Measurements from ENCODE around the gene VSTM2L.

Gene VSTM2L

DNA sequence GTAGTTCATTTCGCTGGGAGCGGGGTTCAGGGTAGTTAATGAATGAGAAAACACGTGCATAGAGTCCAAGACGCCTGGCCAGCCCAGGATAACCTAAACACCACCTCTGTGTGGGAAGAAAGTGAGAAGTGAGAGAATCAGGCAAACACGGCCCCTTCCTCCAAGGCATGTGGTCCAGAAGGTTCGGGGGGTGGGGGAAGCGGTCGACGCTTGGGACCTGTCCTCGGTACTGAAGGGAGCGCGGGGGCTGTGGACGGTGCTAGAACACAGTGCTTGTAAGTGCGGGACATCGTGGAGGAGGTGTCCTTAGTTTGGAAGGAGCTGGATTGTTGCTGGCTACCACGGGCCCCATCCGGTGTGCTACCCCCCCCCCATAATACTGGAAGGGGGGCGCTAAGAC lies 1.7 kb upstream of the VSTM2L start:
- DNase-seq, result no peak

DNA sequence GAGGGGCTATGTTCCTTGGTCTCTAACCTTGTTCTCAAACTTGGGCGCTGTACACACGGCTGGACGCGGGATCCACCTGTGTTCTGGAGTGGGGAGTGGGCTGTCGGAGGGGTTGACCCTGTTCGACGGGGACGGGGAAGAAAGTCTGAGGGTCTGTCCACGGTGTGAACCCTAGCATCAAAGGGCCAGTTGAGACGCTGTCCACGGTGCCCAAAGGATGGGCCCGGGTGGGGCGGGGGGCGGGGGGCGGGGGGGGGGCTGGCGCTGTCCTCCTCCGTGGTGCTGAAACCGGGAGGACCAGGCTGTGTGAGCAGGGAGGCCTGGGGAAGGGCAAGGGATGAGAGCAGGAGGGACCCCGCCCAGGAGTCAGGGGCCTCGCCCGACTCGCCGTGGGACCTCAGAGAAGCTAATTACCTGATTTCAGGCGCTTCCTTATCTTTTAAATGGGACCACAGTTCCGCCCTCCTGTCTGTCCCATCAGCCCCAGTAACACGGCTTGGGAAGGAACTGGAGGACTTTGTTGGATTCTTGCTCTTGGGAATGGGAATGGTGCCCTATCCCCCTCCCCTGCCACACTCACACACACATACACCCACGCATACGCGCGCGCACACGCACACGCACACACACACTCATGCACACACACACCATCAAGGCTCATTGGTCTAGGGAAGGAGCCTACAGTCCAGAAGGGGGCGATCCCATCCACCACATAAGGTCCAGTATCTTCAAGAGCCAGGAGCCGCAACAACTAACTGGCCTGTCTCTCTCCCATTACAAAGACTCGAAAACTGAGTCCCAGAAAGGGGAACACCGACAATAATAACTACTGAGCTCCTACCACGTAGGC lies 1.0 kb upstream of the VSTM2L start:
- DNase-seq, result peak; percentile 34 to 61 (median 53)

DNA sequence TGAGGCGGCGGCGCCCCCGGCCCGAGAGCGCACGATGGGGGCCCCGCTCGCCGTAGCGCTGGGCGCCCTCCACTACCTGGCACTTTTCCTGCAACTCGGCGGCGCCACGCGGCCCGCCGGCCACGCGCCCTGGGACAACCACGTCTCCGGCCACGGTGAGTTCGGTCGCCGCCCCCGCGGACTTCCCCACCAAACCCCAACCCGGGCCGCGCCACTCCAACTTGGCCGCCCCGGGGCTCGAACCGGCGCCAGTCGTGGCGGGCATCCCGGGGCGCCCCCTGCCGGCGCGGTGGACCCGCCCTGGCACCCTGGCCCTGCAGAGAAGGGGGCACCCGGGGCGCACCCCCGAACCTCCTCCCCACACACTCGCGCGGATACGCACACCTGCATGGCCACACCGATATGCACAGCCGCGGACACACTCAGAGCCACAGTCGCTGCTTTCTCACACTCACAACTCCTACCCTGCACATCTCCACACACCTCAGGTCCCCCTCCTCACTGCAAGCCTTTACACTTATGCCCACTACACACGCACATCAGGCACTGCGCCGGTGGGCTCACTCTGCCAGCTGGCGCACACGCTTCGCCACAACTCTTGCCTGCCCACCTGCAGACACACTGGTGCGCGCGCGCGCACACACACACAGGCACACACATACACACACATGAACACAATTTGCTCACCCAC lies 535 bp downstream of the VSTM2L start:
- peak in 2 of 4 experiments; percentile 10 to 29 for DNase-seq

DNA sequence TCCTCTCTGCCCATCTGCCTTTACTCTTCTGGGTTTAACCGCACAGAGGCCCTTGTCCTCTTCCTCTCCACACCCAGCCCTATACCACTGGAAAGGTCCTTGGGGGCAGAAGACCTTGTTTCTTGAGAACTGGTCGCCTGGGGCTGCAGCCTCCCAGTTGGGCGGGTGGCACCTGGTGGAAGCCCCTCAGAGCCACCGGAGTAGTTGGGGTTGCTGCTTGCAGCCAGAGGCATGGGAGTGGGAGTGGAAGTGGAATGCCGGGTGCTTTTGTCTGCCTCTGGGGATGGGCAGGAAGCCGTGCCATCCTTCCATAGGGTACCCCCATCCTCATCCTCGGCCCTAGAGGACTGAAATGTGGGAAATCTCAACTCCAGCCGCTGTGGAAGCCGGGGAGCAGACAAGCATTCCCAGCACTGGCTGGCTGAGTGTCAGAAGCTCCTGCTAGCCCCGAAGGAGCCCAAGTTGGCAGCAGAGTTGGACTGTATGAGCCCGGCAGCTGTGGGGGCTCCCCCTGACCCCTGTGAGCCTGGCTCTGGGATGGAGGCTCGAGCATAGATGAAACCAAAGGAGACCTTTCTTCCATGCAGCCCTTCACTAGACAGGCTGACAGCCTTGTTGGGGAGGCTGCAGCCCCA lies 1.2 kb downstream of the VSTM2L start:
- no peak for DNase-seq

DNA sequence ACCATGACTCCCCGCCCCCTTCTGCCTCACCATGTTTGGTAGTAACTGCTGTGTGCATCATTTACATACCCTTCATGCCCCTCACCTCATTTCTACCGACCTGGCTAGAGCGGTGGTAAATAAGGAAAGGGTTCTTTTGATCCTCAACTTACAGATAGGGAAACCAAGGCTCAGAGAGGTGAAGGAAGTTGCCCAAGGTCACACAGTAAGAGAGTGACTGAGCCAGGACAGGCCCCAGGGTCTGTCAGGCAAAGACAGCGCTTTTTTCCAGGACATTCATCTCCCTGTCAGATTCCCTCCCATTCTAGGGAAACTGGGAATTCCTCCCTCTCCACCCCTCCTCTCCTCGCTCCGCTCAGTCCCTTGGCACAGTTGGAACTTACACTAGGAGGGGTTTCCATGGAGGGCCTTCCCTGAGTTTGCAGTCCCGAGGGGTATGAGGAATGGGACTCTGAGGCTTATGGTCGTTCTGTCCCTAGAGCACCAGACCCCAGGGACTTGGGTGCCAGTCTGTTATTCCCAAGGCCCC lies 2.0 kb downstream of the VSTM2L start:
- DNase-seq, result no peak

DNA sequence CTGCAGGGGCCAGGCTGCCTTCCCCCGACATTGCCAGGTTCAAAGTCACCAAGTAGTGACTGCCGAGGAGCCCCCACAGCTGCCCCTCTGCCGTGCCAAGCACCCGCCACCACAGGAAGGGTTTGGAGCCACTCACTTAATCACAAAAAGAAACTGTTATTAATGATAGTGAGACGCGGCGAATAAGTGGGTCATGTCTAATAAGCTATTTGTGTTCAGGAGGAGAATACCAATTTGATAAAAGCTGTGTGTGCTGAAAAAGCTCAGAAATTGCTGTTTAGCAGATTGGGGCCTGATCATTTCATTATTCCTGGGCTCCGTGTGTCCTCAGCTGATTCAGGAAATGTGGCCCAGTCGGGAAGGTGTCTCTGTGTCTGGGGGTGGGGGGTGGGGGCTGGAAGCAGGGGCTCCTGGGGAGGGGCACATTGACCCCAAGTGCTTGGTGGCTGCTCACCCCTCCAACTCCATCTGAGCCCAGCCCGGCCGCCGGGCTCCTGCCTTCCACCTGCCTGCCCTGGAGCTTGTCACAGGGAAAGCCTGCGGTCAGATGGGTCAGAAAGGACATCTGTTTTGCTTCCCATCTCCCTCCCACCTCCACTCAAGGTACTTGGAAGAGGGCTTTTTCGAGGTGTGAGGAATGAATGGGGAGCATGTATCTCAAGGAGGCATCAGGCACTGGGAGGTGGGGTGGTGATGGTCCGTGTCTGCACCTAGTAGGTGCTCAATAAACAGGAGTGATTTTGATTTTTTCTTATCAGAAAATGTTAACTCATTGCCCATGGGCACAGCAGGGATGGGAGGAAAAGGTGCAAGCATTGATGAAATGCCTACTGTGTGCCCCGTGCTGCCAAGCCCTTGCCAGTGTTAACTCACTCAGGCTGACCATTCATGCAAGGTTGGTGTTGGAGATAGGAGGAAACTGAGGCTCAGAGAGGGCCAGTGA lies 3.0 kb downstream of the VSTM2L start:
- DNase-seq, result no peak

DNA sequence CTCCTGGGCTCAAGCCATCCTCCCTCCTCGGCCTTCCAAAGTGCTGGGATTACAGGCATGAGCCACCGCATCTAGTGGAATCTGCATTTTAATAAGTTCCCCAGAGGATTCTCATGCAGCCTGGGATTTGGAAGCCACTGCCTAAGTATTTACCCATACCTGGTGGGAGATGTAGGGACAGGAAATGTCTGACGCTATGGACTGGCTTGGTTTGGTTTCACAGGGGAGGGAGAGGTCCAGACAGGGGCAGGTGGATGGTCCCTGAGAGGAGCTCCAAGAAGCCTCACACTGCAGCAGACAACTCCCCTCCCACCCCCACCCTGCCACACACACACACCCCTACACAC lies 4.4 kb downstream of the VSTM2L start:
- DNase-seq, result no peak

DNA sequence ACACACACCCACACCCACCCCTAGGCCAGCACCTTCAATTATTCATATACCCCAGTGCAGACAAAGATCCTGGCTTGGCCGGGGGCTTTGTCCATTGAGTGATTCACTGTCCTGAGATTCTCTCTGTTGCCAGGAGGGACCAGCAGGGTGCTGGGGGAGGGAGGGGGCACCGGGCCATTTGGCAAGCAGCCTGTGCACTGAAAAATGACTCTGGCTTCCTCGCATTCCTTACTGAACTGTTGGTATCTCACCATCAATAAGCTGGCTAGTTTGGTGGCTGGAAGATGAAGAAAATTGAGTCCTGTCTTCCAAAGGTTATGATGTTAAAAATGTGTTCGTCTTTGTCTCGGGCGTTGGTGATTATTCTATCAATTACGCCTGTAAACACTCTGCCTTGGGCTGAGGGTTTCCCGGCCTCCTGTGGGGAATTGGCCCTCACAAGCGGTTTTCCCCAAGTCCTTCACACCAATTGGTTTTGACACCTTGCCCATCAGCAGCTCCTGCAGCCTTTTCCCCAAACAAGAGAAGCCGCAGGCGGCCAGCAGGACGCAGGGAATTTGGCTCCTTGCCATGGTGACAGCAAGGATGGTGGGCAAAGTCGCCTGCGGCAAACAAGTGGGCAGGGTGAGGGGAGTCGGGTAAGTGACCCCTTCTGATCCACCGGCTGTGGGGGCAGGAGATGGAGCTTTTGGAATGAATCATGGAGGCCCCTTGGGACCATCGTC lies 4.9 kb downstream of the VSTM2L start:
- no peak for DNase-seq

DNA sequence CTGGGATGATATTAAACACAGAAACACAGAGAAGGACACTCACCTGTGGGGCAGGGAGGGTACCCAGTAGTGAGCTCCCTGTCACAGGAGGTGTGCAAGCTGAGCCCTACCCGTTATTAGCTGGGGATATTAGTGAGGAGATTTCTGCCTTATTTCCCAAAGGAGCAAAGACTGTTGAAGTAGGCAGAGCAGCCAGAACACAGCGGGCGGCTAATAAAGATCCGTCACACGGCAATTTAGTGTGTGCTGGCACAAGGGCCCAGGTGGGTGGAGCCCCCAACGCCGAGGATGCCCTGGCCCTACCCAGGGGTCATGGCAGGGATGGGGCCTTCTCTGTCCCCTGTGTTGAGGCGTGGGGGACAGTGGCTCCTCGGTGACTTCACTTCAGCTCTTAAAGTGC lies 8.3 kb downstream of the VSTM2L start:
- DNase-seq, result no peak

DNA sequence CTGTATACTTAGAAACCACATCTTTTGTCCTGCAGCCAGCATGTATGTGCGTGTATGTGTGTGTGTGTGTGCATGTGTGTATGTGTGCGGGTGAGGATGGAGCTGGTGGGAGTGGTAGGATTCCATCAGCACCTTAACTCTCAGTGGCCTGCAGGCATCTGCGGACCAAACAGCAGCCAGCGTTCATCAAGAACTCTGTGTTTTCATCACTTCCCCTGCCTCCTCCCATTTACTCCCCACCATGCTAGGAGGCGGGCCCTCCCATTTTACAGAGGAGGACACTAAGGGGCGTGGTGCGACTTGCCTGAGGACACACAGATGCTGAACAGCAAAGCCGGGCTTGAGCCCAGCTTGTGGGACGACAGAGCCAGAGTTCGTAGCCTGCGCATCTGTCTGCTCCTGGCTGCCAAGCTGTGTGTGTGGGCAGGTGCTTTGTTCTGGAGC lies 8.9 kb downstream of the VSTM2L start:
- DNase-seq, result peak in 2 of 4 experiments; percentile 14 to 41

DNA sequence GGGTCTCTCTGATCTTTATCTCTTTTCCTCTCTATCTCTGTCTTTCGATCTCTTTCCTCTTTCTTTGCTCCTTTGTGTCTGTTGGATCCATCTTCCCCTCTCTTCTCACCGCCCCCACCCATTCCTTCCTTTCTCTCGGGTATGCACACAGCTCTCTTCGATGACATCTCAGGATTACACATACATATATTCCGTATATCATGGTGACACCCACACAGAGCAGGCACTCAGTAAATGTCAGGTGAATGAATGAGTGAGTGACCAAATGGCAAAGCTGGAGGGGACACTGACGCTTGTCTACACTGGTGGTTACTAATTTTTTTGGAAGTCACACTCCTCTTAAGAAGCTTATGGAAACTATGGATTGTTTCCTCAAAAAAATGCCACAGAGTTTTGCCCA lies 9.9 kb downstream of the VSTM2L start:
- no peak for DNase-seq

DNA sequence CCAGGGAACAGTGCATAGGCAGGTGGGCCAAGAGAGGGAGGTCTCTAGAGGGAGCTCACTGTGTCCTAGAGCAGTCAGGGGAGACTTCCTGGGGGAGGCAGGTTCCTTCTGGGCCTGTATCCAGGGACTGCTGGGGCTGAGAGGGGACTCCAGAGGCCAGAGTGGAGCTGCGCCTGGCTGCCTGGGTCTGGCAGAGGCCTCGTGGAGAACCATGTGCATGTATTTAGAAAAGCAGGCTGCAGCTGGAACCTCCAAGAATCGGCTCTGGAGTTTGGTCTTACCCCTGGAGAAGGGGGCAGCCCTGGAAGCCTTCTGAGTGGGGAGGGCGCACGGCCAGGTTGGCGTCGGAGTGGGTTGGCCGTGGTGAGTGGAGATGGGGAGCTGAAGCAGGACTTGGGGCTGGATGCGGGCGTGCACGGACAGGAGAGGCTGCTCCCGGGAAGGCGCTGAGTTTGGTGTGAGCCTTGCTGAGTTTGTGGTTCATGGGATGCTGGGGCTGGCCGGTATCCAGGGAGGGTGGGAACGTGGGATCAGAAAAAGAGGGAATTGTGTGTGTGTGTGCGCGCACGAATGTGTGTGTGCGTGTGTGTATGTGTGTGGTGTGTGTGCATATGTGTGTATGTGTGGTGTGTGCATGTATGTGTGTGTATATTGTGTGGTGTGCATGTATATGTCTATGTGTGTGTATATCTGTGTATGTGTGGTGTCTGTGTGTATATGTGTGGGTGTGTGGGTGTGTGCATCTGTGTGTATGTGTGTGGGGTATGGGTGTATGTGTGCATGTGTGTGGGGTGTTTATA lies 10.8 kb downstream of the VSTM2L start:
- no peak for DNase-seq

DNA sequence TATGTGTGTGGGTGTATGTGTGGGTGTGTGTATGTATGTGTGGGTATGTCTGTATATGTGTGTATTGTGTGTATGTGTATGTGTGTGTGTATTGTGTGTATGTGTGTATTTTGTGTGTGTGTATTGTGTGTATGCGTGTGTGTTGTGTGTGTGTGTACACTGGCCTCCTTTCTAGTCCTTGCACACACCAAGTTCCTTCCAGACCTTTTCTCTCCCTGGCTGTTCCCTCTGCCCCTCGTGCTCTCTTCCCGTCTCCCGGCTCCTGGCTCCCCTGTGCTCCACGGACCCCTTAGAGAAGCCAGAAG lies 11.4 kb downstream of the VSTM2L start:
- DNase-seq, result no peak

DNA sequence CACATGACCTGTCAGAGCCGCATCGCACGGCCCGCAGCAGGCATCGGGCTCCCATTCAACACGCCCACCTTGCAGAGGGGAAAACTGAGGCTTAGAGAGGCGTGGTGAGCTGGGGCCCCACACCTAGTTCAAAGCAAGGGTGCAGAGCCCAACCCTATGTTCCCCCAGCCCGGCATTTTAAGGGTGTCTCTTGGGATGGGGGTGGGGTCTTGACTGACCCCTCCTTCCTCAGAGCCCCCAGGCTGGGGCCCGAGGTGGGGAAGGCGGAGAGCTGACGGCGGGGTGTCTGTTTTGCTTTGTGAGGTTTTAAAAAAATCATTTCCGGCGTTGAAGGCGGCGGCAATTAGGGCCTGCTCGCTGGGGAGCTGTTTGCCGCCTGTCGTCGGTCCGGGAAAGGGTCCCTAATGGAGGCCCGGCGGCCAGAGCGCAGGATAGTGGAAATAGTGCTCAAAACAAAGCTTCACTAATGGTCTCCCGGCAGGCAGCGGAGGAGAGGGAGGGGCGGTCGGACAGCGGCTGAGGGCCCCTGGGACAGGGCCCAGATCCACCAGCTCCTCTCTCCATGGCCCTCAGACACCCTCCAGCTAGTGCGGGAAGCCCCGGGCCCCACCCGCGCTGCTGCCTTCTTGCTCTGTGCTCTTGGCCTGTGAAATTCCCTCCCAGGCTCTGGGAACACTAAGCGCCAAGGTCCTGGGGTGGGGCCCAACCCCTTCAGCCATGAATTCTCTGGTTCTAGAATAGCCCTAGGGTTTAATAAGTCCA lies 11.9 kb downstream of the VSTM2L start:
- DNase-seq, result no peak

DNA sequence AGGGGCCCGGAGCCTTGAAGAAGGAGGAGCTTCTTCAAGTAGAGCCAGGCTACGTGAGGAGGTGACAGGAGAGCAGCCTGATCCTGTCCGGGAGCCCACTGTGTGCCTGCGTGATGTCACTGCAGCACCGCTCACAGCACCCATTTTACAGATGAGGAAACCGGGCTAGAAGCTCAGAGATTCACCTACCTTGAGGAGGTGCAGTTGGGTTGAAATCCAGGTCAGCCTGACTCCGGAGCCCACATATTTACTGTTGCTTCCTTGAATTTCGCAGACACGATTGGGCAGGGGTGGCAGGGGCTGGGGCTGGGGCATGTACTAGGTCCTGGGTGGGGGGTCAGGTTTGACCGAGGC lies 12.5 kb downstream of the VSTM2L start:
- DNase-seq, result no peak

DNA sequence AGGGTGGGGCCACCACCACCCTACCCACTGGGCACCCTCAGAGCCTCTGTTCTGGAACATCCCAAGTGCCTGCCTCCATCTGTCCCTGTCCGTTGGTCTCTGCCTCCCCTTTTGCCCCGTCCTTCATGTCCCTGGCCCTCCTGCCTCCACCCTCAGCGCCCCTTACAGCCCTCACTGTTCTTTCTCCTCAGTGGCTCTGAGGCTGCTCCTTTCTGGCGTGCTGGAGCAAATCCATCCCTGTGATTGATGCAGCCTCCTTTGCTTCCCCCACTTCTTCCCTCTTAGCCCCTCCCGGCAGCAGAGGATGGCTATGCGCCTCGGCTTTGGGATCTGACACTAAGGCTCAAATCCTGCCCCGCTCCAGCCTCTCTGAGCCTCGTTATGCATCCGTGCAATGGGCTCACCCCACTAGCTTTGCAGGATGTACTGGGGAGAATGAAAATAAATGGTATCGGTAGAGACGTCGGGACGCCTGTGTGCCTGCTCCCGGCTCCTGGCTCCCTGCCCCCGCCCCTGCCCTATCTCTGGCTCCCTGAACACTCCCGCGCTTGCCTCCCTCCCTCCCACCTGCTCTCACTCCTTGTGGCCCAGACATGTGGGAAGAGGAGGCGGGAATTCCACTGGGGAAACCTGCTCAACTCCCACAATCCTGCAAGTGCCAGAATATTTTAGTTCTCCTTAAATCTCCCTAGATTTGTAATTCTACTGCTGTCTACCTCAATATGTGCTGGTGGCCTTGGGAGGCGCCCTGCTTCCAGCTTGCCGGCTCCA lies 13.1 kb downstream of the VSTM2L start:
- no peak for DNase-seq

DNA sequence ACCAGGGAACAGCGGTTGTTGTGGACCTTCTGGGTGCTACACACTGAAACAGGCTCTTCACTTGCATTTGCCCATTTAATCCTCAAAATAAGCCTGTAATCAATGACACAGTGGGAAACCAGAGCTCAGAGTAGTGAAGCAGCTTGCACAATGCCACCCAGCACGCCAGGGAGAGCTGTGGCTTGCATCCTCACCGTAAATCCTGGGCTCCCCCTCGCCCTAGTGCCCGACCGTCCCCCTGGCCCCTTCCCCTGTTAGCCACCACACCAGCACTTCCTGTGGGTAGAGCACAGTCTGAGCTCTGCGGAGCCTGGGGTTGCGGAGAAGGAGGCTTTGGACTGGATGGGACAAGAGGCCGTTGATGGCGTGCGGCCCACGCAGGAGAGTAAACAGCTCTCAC lies 14.5 kb downstream of the VSTM2L start:
- DNase-seq, result no peak

DNA sequence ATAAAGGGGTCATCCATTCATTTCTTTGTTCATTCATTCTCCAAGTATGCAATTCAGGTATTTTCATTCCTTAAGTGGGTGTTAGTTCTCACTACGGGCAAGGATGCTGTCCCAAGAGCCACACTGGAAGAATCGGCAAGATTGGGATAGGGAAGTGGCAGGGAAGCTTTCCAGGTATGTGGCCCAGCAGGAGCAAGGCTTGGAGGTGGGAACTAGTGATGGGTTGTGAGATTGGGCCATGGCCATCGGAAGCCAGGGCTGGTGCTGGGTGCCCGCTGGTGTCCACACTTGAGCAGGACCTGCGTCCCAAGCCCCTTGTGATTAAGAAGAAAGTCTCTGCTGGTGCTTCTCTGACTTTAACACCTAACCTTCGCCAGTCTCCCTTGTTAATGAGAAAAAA lies 15.1 kb downstream of the VSTM2L start:
- DNase-seq, result no peak

DNA sequence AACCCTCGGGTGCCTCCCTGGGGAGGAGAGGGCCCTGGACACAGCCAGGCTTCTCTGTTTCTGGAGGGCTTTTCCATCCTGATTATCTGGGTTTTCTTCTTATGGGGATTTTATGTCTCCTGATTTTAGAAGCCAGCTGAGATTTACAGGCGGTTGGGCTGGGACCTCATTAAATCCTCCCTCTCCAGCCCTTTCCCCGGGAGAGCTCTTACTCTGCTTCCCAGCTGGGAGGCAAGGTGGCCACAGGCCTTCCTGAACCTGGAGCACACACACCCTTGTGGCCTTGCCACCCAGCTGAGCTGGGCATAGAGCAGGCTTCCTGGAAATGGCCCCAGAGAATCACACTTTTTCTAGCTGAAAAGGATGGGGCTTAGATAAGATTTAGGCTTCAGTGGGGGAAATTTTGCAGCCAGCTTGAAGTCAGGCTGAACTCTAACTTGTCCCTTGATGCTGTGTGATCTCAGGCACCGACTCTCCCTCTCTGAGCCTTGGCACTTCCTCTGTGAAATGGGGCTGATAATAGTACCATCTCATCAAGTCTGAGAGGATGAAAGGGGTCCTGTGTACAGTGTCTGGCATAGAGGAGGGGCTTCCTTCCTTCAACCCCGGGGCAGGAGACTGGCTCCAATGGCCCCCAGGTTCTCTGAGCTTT lies 16.6 kb downstream of the VSTM2L start:
- no peak for DNase-seq
